ENCODE measurements around the gene CPNE6. TPM values are rescaled to one million over a fixed set of nuclear protein-coding genes. Genes with fewer than 3 reads are reported as not detected.

CPNE6 gene
- total and polyA plus RNA-seq, 2 of the 13 experiments (the other 11 are each of a cell fraction or from before 2014, with no cell fraction given) = not detected

GRCh38 chr14:24037658-24038037 lies 33.7 kb upstream of the CPNE6 start (continued):
- TF ChIP-seq KMT2A (CRISPR knock-in tag; IDR thresholded peaks at IDR 0.05) (no peak), GABPA (IDR thresholded peaks at IDR 0.05; ENCODE audit: low read depth, low read length) (no peak), GABPA (CRISPR knock-in tag; IDR thresholded peaks at IDR 0.05; ENCODE audit: low read depth) (no peak), ETV5 (CRISPR knock-in tag; IDR thresholded peaks at IDR 0.05; ENCODE audit: borderline replicate concordance) (no peak; the same call in 1 of the 2 replicates), JUN (CRISPR knock-in tag; IDR thresholded peaks at IDR 0.05) (no peak), SP2 (CRISPR knock-in tag; IDR thresholded peaks at IDR 0.05) (no peak), ZBTB3 (CRISPR knock-in tag; IDR thresholded peaks at IDR 0.05; ENCODE audit: borderline replicate concordance, low read depth) (no peak), GATAD2A (CRISPR knock-in tag; IDR thresholded peaks at IDR 0.05) (no peak), GABPB1 (CRISPR knock-in tag; IDR thresholded peaks at IDR 0.05) (peak; percentile 65), ZNF577 (CRISPR knock-in tag; IDR thresholded peaks at IDR 0.05; ENCODE audit: borderline replicate concordance, low read depth) (no peak), ZNF891 (CRISPR knock-in tag; IDR thresholded peaks at IDR 0.05) (no peak), HNRNPL (IDR thresholded peaks at IDR 0.05; ENCODE audit: low read depth, low read length) (no peak), MXD1 (CRISPR knock-in tag; IDR thresholded peaks at IDR 0.05) (0 out of 2 replicates have a peak, but pooled peaks have one; percentile 33), ETV6 (CRISPR knock-in tag; conservative IDR thresholded peaks at IDR 0.05) (0 out of 2 replicates have a peak, but pooled peaks have one; percentile 35), ZNF44 (CRISPR knock-in tag; IDR thresholded peaks at IDR 0.05) (no peak), FOXA3 (CRISPR knock-in tag; IDR thresholded peaks at IDR 0.05) (no peak), SAP130 (CRISPR knock-in tag; IDR thresholded peaks at IDR 0.05; ENCODE audit: low read depth) (no peak), ZBTB37 (CRISPR knock-in tag; IDR thresholded peaks at IDR 0.05) (no peak), ZBTB7B (CRISPR knock-in tag; IDR thresholded peaks at IDR 0.05) (no peak), XRCC5 (optimal IDR thresholded peaks at IDR 0.05; ENCODE audit: low read length) (no peak), SMAD9 (CRISPR knock-in tag; IDR thresholded peaks at IDR 0.05) (no peak), FOXM1 (CRISPR knock-in tag; IDR thresholded peaks at IDR 0.05) (no peak), NRL (CRISPR knock-in tag; IDR thresholded peaks at IDR 0.05; ENCODE audit: borderline replicate concordance) (0 out of 2 replicates have a peak, but pooled peaks have one; percentile 52), NFKBIZ (CRISPR knock-in tag; IDR thresholded peaks at IDR 0.05) (no peak), E2F5 (CRISPR knock-in tag; conservative IDR thresholded peaks at IDR 0.05) (no peak), EHMT2 (IDR thresholded peaks at IDR 0.05; ENCODE audit: borderline replicate concordance, low read depth, low read length) (no peak), BCLAF1 (IDR thresholded peaks at IDR 0.05) (no peak), ATAD3A (CRISPR knock-in tag; IDR thresholded peaks at IDR 0.05) (0 out of 2 replicates have a peak, but pooled peaks have one; percentile 60), SYNCRIP (IDR thresholded peaks at IDR 0.05; ENCODE audit: insufficient read depth, low read depth, low read length) (no peak)

All from HepG2 (cell line).